HEK293 (cell line): Measurements from ENCODE around the gene BRD3OS.

Experiments
- EGR2 ChIP-seq: fragments of 450-650 bp; formaldehyde crosslinking; IDR thresholded peaks from 2 replicates; pipeline ENCODE4 v1.5.1; 2016; ENCODE audit warnings: low read depth, missing biosample characterization, missing genetic modification characterization
- GFI1B ChIP-seq: fragments of 450-650 bp; formaldehyde crosslinking; IDR thresholded peaks from 2 replicates; pipeline ENCODE4 v1.5.1; 2016; ENCODE audit warnings: missing biosample characterization, missing genetic modification characterization
- GLIS1 ChIP-seq: fragments of 450-650 bp; formaldehyde crosslinking; IDR thresholded peaks from 2 replicates; pipeline ENCODE4 v1.5.1; 2016; ENCODE audit warnings: missing biosample characterization, missing genetic modification characterization
- KLF8 ChIP-seq: fragments of 450-650 bp; formaldehyde crosslinking; IDR thresholded peaks from 2 replicates; pipeline ENCODE4 v1.5.1; 2016; ENCODE audit warnings: missing biosample characterization, missing genetic modification characterization
- KLF9 ChIP-seq: fragments of 450-650 bp; formaldehyde crosslinking; IDR thresholded peaks from 2 replicates; pipeline ENCODE4 v1.5.1; 2016; ENCODE audit warnings: missing biosample characterization, missing genetic modification characterization, low read depth
- PRDM10 ChIP-seq: fragments of 450-650 bp; formaldehyde crosslinking; IDR thresholded peaks from 2 replicates; pipeline ENCODE4 v1.5.1; 2016; ENCODE audit warnings: missing biosample characterization, missing genetic modification characterization
- SETDB1 ChIP-seq: IDR thresholded peaks from one replicate; pipeline ENCODE4 v1.6.1; 2017; ENCODE audit warnings: mild to moderate bottlenecking, low read length, moderate library complexity, mixed read lengths; ENCODE audit not compliant: insufficient read length
- SP7 ChIP-seq: fragments of 450-650 bp; formaldehyde crosslinking; IDR thresholded peaks from 2 replicates; pipeline ENCODE4 v1.5.1; 2016; ENCODE audit warnings: missing biosample characterization, missing genetic modification characterization
- ZBTB48 ChIP-seq: fragments of 450-650 bp; formaldehyde crosslinking; IDR thresholded peaks from 2 replicates; pipeline ENCODE4 v1.5.1; 2016; ENCODE audit warnings: missing biosample characterization, missing genetic modification characterization
- ZBTB8A ChIP-seq: fragments of 450-650 bp; formaldehyde crosslinking; IDR thresholded peaks from 2 replicates; pipeline ENCODE4 v1.5.1; 2016; ENCODE audit warnings: missing biosample characterization, missing genetic modification characterization
- ZFP3 ChIP-seq: fragments of 450-650 bp; formaldehyde crosslinking; IDR thresholded peaks from 2 replicates; pipeline ENCODE4 v1.5.1; 2016; ENCODE audit warnings: low read depth, missing biosample characterization, missing genetic modification characterization
- ZFP69B ChIP-seq: fragments of 450-650 bp; formaldehyde crosslinking; IDR thresholded peaks from 2 replicates; pipeline ENCODE4 v1.5.1; 2016; ENCODE audit warnings: missing biosample characterization, missing genetic modification characterization
- ZNF146 ChIP-seq: fragments of 450-650 bp; formaldehyde crosslinking; IDR thresholded peaks from 2 replicates; pipeline ENCODE4 v1.5.1; 2016; ENCODE audit warnings: missing biosample characterization, missing genetic modification characterization
- ZNF223 ChIP-seq: fragments of 450-650 bp; formaldehyde crosslinking; IDR thresholded peaks from 2 replicates; pipeline ENCODE4 v1.5.1; 2016; ENCODE audit warnings: missing biosample characterization, missing genetic modification characterization
- ZNF274 ChIP-seq, 2 experiments: fragments of 200-500 bp in 1 of 2; fragments of 450-650 bp in 1 of 2; sonication (Bioruptor generic) in 1 of 2; formaldehyde crosslinking in 1 of 2; IDR thresholded peaks; 2 replicates each; pipeline versions ENCODE4 v1.5.1 to v1.6.1; 2014 to 2016; ENCODE audit warnings: borderline replicate concordance in 1 of 2, inconsistent platforms in 1 of 2, low read length in 1 of 2, missing biosample characterization in 1 of 2, missing genetic modification characterization in 1 of 2
- ZNF335 ChIP-seq: fragments of 450-650 bp; formaldehyde crosslinking; conservative IDR thresholded peaks from 2 replicates; pipeline ENCODE4 v1.5.1; 2016; ENCODE audit warnings: missing biosample characterization, missing genetic modification characterization
- ZNF341 ChIP-seq: fragments of 450-650 bp; formaldehyde crosslinking; IDR thresholded peaks from 2 replicates; pipeline ENCODE4; 2016; ENCODE audit warnings: low read depth, missing biosample characterization, missing genetic modification characterization
- ZNF362 ChIP-seq: fragments of 450-650 bp; formaldehyde crosslinking; IDR thresholded peaks from 2 replicates; pipeline ENCODE4 v1.5.1; 2016; ENCODE audit warnings: missing biosample characterization, missing genetic modification characterization
- ZNF664 ChIP-seq: fragments of 450-650 bp; formaldehyde crosslinking; IDR thresholded peaks from 2 replicates; pipeline ENCODE4 v1.5.1; 2016; ENCODE audit warnings: missing biosample characterization, missing genetic modification characterization
- ZNF791 ChIP-seq: fragments of 450-650 bp; formaldehyde crosslinking; IDR thresholded peaks from 2 replicates; pipeline ENCODE4 v1.5.1; 2016; ENCODE audit warnings: missing biosample characterization, missing genetic modification characterization
- ZNF843 ChIP-seq: fragments of 450-650 bp; formaldehyde crosslinking; IDR thresholded peaks from 2 replicates; pipeline ENCODE4 v1.5.1; 2016; ENCODE audit warnings: missing biosample characterization, missing genetic modification characterization
- ZSCAN23 ChIP-seq: fragments of 450-650 bp; formaldehyde crosslinking; IDR thresholded peaks from 2 replicates; pipeline ENCODE4 v1.5.1; 2016; ENCODE audit warnings: missing biosample characterization, missing genetic modification characterization
- ZXDB ChIP-seq: fragments of 450-650 bp; formaldehyde crosslinking; IDR thresholded peaks from 2 replicates; pipeline ENCODE4 v1.5.1; 2016; ENCODE audit warnings: missing biosample characterization, missing genetic modification characterization
- TF ChIP-seq, protein P1 (sequence below): fragments of 450-650 bp; formaldehyde crosslinking; IDR thresholded peaks from 2 replicates; pipeline ENCODE4 v1.5.1; 2016; ENCODE audit warnings: missing biosample characterization, missing genetic modification characterization
- TF ChIP-seq, protein P2 (sequence below): fragments of 450-650 bp; formaldehyde crosslinking; IDR thresholded peaks from 2 replicates; pipeline ENCODE4 v1.5.1; 2017; ENCODE audit warnings: missing biosample characterization, mild to moderate bottlenecking, missing genetic modification characterization, moderate library complexity
- TF ChIP-seq, protein P3 (sequence below): fragments of 450-650 bp; formaldehyde crosslinking; IDR thresholded peaks from 2 replicates; pipeline ENCODE4 v1.5.1; 2017; ENCODE audit warnings: missing biosample characterization, missing genetic modification characterization
- TF ChIP-seq, protein P4 (sequence below): fragments of 450-650 bp; formaldehyde crosslinking; IDR thresholded peaks from 2 replicates; pipeline ENCODE4 v1.5.1; 2016; ENCODE audit warnings: missing biosample characterization, missing genetic modification characterization

Gene BRD3OS

GRCh38 chr9:134068744-134069479, 43.6 kb downstream of the BRD3OS start (continued):
- TF ChIP-seq PRDM10 (tag by site-specific recombination) (peak; percentile 91), KLF8 (tag by site-specific recombination) (no peak), ZNF274 (IDR thresholded peaks at IDR 0.05; ENCODE audit: low read length) (no peak), ZNF274 (tag by site-specific recombination; IDR thresholded peaks at IDR 0.05; ENCODE audit: borderline replicate concordance) (no peak), SP7 (tag by site-specific recombination) (peak; percentile 53), ZFP69B (tag by site-specific recombination) (peak; percentile 17; the same call in 1 of the 2 replicates), GFI1B (tag by site-specific recombination) (no peak), ZNF362 (tag by site-specific recombination) (peak; percentile 82), ZNF791 (tag by site-specific recombination) (no peak), ZNF341 (tag by site-specific recombination) (peak; percentile 98), ZFP3 (tag by site-specific recombination) (no peak), KLF9 (tag by site-specific recombination) (peak; percentile 29; the same call in 1 of the 2 replicates), ZNF223 (tag by site-specific recombination) (no peak), ZNF664 (tag by site-specific recombination) (no peak), ZNF335 (tag by site-specific recombination) (peak; percentile 80), ZSCAN23 (tag by site-specific recombination) (0 out of 2 replicates have a peak, but pooled peaks have one; percentile 31), EGR2 (peak; percentile 82), SETDB1 (no peak), GLIS1 (tag by site-specific recombination) (peak; percentile 44; the same call in 1 of the 2 replicates), ZBTB8A (peak; percentile 97), ZXDB (tag by site-specific recombination) (0 out of 2 replicates have a peak, but pooled peaks have one; percentile 40), ZNF146 (tag by site-specific recombination) (no peak), ZNF843 (peak; percentile 20; the same call in 1 of the 2 replicates), ZBTB48 (0 out of 2 replicates have a peak, but pooled peaks have one; percentile 10)
- TF ChIP-seq, protein P1, sequence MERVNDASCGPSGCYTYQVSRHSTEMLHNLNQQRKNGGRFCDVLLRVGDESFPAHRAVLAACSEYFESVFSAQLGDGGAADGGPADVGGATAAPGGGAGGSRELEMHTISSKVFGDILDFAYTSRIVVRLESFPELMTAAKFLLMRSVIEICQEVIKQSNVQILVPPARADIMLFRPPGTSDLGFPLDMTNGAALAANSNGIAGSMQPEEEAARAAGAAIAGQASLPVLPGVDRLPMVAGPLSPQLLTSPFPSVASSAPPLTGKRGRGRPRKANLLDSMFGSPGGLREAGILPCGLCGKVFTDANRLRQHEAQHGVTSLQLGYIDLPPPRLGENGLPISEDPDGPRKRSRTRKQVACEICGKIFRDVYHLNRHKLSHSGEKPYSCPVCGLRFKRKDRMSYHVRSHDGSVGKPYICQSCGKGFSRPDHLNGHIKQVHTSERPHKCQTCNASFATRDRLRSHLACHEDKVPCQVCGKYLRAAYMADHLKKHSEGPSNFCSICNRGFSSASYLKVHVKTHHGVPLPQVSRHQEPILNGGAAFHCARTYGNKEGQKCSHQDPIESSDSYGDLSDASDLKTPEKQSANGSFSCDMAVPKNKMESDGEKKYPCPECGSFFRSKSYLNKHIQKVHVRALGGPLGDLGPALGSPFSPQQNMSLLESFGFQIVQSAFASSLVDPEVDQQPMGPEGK (tag by site-specific recombination): peak; percentile 67; the same call in 1 of the 2 replicates
- TF ChIP-seq, protein P2, sequence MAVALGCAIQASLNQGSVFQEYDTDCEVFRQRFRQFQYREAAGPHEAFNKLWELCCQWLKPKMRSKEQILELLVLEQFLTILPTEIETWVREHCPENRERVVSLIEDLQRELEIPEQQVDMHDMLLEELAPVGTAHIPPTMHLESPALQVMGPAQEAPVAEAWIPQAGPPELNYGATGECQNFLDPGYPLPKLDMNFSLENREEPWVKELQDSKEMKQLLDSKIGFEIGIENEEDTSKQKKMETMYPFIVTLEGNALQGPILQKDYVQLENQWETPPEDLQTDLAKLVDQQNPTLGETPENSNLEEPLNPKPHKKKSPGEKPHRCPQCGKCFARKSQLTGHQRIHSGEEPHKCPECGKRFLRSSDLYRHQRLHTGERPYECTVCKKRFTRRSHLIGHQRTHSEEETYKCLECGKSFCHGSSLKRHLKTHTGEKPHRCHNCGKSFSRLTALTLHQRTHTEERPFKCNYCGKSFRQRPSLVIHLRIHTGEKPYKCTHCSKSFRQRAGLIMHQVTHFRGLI (tag by site-specific recombination): no peak
- TF ChIP-seq, protein P3, sequence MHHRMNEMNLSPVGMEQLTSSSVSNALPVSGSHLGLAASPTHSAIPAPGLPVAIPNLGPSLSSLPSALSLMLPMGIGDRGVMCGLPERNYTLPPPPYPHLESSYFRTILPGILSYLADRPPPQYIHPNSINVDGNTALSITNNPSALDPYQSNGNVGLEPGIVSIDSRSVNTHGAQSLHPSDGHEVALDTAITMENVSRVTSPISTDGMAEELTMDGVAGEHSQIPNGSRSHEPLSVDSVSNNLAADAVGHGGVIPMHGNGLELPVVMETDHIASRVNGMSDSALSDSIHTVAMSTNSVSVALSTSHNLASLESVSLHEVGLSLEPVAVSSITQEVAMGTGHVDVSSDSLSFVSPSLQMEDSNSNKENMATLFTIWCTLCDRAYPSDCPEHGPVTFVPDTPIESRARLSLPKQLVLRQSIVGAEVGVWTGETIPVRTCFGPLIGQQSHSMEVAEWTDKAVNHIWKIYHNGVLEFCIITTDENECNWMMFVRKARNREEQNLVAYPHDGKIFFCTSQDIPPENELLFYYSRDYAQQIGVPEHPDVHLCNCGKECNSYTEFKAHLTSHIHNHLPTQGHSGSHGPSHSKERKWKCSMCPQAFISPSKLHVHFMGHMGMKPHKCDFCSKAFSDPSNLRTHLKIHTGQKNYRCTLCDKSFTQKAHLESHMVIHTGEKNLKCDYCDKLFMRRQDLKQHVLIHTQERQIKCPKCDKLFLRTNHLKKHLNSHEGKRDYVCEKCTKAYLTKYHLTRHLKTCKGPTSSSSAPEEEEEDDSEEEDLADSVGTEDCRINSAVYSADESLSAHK (tag by site-specific recombination): no peak
- TF ChIP-seq, protein P4, sequence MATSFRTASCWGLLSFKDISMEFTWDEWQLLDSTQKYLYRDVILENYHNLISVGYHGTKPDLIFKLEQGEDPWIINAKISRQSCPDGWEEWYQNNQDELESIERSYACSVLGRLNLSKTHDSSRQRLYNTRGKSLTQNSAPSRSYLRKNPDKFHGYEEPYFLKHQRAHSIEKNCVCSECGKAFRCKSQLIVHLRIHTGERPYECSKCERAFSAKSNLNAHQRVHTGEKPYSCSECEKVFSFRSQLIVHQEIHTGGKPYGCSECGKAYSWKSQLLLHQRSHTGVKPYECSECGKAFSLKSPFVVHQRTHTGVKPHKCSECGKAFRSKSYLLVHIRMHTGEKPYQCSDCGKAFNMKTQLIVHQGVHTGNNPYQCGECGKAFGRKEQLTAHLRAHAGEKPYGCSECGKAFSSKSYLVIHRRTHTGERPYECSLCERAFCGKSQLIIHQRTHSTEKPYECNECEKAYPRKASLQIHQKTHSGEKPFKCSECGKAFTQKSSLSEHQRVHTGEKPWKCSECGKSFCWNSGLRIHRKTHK (tag by site-specific recombination): no peak
